ENCODE data around the gene HCRTR1. TPM values are rescaled to one million over a fixed set of nuclear protein-coding genes. Genes with fewer than 3 reads are reported as not detected.

HCRTR1 gene
- total and polyA plus RNA-seq, 2 of the 8 experiments (the other 6 are each of a cell fraction or from before 2014, with no cell fraction given), result 0.35 to 0.39 TPM

DNA sequence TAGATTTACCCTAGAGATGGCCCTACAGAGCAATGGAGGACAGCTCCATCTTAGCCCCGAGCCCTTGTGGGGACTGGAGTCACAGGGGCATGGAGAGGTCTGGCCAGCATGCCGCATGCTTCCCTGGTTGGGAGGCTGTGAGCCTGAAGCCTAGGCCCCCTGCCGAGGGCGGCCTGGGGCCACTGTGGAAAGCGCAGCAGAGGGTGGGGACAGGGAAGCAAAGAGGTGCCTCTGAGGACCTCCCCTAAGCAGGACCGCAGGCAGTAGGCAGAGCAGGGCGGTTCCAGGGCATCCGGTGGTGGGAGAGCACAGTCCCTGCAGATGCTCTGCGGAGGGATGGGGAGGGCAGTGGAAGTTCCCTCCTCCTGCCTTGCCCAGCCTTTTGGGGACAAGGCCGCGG lies 53.7 kb downstream of the HCRTR1 start (continued):
- TF ChIP-seq, protein P1, sequence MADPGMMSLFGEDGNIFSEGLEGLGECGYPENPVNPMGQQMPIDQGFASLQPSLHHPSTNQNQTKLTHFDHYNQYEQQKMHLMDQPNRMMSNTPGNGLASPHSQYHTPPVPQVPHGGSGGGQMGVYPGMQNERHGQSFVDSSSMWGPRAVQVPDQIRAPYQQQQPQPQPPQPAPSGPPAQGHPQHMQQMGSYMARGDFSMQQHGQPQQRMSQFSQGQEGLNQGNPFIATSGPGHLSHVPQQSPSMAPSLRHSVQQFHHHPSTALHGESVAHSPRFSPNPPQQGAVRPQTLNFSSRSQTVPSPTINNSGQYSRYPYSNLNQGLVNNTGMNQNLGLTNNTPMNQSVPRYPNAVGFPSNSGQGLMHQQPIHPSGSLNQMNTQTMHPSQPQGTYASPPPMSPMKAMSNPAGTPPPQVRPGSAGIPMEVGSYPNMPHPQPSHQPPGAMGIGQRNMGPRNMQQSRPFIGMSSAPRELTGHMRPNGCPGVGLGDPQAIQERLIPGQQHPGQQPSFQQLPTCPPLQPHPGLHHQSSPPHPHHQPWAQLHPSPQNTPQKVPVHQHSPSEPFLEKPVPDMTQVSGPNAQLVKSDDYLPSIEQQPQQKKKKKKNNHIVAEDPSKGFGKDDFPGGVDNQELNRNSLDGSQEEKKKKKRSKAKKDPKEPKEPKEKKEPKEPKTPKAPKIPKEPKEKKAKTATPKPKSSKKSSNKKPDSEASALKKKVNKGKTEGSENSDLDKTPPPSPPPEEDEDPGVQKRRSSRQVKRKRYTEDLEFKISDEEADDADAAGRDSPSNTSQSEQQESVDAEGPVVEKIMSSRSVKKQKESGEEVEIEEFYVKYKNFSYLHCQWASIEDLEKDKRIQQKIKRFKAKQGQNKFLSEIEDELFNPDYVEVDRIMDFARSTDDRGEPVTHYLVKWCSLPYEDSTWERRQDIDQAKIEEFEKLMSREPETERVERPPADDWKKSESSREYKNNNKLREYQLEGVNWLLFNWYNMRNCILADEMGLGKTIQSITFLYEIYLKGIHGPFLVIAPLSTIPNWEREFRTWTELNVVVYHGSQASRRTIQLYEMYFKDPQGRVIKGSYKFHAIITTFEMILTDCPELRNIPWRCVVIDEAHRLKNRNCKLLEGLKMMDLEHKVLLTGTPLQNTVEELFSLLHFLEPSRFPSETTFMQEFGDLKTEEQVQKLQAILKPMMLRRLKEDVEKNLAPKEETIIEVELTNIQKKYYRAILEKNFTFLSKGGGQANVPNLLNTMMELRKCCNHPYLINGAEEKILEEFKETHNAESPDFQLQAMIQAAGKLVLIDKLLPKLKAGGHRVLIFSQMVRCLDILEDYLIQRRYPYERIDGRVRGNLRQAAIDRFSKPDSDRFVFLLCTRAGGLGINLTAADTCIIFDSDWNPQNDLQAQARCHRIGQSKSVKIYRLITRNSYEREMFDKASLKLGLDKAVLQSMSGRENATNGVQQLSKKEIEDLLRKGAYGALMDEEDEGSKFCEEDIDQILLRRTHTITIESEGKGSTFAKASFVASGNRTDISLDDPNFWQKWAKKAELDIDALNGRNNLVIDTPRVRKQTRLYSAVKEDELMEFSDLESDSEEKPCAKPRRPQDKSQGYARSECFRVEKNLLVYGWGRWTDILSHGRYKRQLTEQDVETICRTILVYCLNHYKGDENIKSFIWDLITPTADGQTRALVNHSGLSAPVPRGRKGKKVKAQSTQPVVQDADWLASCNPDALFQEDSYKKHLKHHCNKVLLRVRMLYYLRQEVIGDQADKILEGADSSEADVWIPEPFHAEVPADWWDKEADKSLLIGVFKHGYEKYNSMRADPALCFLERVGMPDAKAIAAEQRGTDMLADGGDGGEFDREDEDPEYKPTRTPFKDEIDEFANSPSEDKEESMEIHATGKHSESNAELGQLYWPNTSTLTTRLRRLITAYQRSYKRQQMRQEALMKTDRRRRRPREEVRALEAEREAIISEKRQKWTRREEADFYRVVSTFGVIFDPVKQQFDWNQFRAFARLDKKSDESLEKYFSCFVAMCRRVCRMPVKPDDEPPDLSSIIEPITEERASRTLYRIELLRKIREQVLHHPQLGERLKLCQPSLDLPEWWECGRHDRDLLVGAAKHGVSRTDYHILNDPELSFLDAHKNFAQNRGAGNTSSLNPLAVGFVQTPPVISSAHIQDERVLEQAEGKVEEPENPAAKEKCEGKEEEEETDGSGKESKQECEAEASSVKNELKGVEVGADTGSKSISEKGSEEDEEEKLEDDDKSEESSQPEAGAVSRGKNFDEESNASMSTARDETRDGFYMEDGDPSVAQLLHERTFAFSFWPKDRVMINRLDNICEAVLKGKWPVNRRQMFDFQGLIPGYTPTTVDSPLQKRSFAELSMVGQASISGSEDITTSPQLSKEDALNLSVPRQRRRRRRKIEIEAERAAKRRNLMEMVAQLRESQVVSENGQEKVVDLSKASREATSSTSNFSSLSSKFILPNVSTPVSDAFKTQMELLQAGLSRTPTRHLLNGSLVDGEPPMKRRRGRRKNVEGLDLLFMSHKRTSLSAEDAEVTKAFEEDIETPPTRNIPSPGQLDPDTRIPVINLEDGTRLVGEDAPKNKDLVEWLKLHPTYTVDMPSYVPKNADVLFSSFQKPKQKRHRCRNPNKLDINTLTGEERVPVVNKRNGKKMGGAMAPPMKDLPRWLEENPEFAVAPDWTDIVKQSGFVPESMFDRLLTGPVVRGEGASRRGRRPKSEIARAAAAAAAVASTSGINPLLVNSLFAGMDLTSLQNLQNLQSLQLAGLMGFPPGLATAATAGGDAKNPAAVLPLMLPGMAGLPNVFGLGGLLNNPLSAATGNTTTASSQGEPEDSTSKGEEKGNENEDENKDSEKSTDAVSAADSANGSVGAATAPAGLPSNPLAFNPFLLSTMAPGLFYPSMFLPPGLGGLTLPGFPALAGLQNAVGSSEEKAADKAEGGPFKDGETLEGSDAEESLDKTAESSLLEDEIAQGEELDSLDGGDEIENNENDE (IDR thresholded peaks at IDR 0.05; ENCODE audit: insufficient replicate concordance, low read length), result no peak
- TF ChIP-seq RNF2 (IDR thresholded peaks at IDR 0.05; ENCODE audit: borderline replicate concordance, low read depth, low read length, missing control alignments, poor library complexity, severe bottlenecking) (no peak), EP300 (IDR thresholded peaks at IDR 0.05; ENCODE audit: borderline replicate concordance in 1 of 2, low read depth in 2 of 2, low read length in 2 of 2) (no peak), CREB1 (IDR thresholded peaks at IDR 0.05) (no peak), EGR1 (IDR thresholded peaks at IDR 0.05; ENCODE audit: borderline replicate concordance, low read depth, low read length) (no peak), CBX5 (IDR thresholded peaks at IDR 0.05; ENCODE audit: low read depth, low read length) (no peak), POLR2A (IDR thresholded peaks at IDR 0.05; ENCODE audit: control extremely low read depth in 1 of 2, low read depth in 2 of 2, low read length in 2 of 2) (no peak), RFX5 (IDR thresholded peaks at IDR 0.05; ENCODE audit: borderline replicate concordance, low read depth, low read length) (no peak), ASH2L (IDR thresholded peaks at IDR 0.05; ENCODE audit: low read length) (no peak)
- TF ChIP-seq, protein P2, sequence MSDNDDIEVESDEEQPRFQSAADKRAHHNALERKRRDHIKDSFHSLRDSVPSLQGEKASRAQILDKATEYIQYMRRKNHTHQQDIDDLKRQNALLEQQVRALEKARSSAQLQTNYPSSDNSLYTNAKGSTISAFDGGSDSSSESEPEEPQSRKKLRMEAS (IDR thresholded peaks at IDR 0.05), result no peak
